Activated CD4-positive, alpha-beta T cell treated with anti-CD3 and anti-CD28 coated beads, Interleukin-2, amount 10 ng/mL, durations not matched to agents 24 days and 14 days (primary cell): ENCODE measurements around the gene BMPR1B. TPM values are rescaled to one million over a fixed set of nuclear protein-coding genes. Genes with fewer than 3 reads are reported as not detected.
"Not testable (repeated sequence)": the region's sequence is repeated elsewhere in the genome, so short reads cannot be mapped to it uniquely, and the experiment has no call there.

ENCODE experiments used
- DNase-seq: peaks from one replicate; pipeline ENCODE4 v3.0.0; 2022
- H3K27ac Mint-ChIP-seq: one replicate; pipeline ENCODE4 v1.8.0; 2022; ENCODE audit warnings: mild to moderate bottlenecking, mixed read lengths
- H3K27me3 Mint-ChIP-seq: one replicate; pipeline ENCODE4 v1.8.0; 2022; ENCODE audit warnings: mixed read lengths
- H3K36me3 Mint-ChIP-seq: one replicate; pipeline ENCODE4 v1.8.0; 2022; ENCODE audit warnings: low read depth, mild to moderate bottlenecking, mixed read lengths
- H3K4me1 Mint-ChIP-seq: one replicate; pipeline ENCODE4 v1.8.0; 2021; ENCODE audit warnings: mixed read lengths
- H3K4me3 Mint-ChIP-seq: one replicate; pipeline ENCODE4 v1.8.0; 2022; ENCODE audit warnings: mild to moderate bottlenecking, moderate library complexity, mixed read lengths
- H3K9me3 Mint-ChIP-seq: one replicate; pipeline ENCODE4 v1.8.0; 2021; ENCODE audit warnings: mixed read lengths
- intact Hi-C: fragments of 100-400 bp; cut with micrococcal nuclease; formaldehyde crosslinking; loops from one replicate; pipeline ENCODE4 v1.15.1; 2023
- total RNA-seq: library from RNA; stranded (reverse); gene quantifications from 2 replicates; pipeline ENCODE4 v1.2.3, GENCODE V29; 2022

The BMPR1B gene
- total RNA-seq, 1 donor from 2014 or later: not detected

GRCh38 chr4:95167805-95168204 is 410.1 kb downstream of the BMPR1B start:
- no peaks in the 10 kb centered on the region for H3K36me3 Mint-ChIP-seq
- no peaks in the 10 kb centered on the region for H3K4me1 Mint-ChIP-seq
- H3K27me3 Mint-ChIP-seq: peaks cover 17% of the 10 kb centered on the region
- no peak overlapping the region for H3K4me3 Mint-ChIP-seq
- intact Hi-C loops: no loop called here
- H3K9me3 Mint-ChIP-seq: no peaks in the 10 kb centered on the region
- H3K27ac Mint-ChIP-seq: no peak overlapping the region
- no peak for DNase-seq

- Mint-ChIP-seq H3K27ac (no peak overlapping the region), H3K36me3 (no peaks in the 10 kb centered on the region), H3K9me3 (no peaks in the 10 kb centered on the region), H3K4me1 (no peaks in the 10 kb centered on the region), H3K4me3 (no peak overlapping the region), H3K27me3 (peaks cover 11% of the 10 kb centered on the region)
- intact Hi-C loops: no loop called here
- DNase-seq: no peak
Observed at GRCh38 chr4:95170176-95170575, 412.4 kb downstream of the BMPR1B start.

GRCh38 chr4:95171377-95171776 is 413.6 kb downstream of the BMPR1B start:
- H3K27me3 Mint-ChIP-seq, H3K27ac Mint-ChIP-seq, H3K4me1 Mint-ChIP-seq, DNase-seq, H3K9me3 Mint-ChIP-seq, H3K4me3 Mint-ChIP-seq, H3K36me3 Mint-ChIP-seq, intact Hi-C loops: not testable (repeated sequence)

GRCh38 chr4:95178938-95179337 is 421.2 kb downstream of the BMPR1B start:
- DNase-seq: no peak
- Mint-ChIP-seq H3K4me1 (no peaks in the 10 kb centered on the region), H3K9me3 (no peaks in the 10 kb centered on the region), H3K36me3 (no peaks in the 10 kb centered on the region), H3K27ac (no peak overlapping the region), H3K27me3 (no peaks in the 10 kb centered on the region), H3K4me3 (no peak overlapping the region)
- intact Hi-C loops: no loop called here

- Mint-ChIP-seq H3K4me3 (no peak overlapping the region), H3K4me1 (no peaks in the 10 kb centered on the region), H3K9me3 (no peaks in the 10 kb centered on the region), H3K27me3 (no peaks in the 10 kb centered on the region), H3K27ac (no peak overlapping the region), H3K36me3 (no peaks in the 10 kb centered on the region)
- DNase-seq: no peak
- intact Hi-C loops: no loop called here
Observed at GRCh38 chr4:95180531-95181242, 422.9 kb downstream of the BMPR1B start.

- peak; percentile 65 for DNase-seq
Observed at GRCh38 chr4:95181243-95181995, 423.7 kb downstream of the BMPR1B start.

GRCh38 chr4:95181996-95182306 is 424.2 kb downstream of the BMPR1B start:
- intact Hi-C loops: no loop called here
- no peak for DNase-seq
- Mint-ChIP-seq H3K9me3 (no peaks in the 10 kb centered on the region), H3K36me3 (no peaks in the 10 kb centered on the region), H3K27me3 (no peaks in the 10 kb centered on the region), H3K4me3 (no peak overlapping the region), H3K27ac (no peak overlapping the region), H3K4me1 (no peaks in the 10 kb centered on the region)

More at GRCh38 chr4:95181243-95181995, 423.7 kb downstream of the BMPR1B start:
- Mint-ChIP-seq H3K36me3 (no peaks in the 10 kb centered on the region), H3K9me3 (no peaks in the 10 kb centered on the region), H3K27ac (no peak overlapping the region), H3K4me3 (no peak overlapping the region), H3K27me3 (no peaks in the 10 kb centered on the region), H3K4me1 (no peaks in the 10 kb centered on the region)
- intact Hi-C loops: no loop called here

- intact Hi-C loops: no loop called here
- no peak for DNase-seq
- no peaks in the 10 kb centered on the region for H3K36me3 Mint-ChIP-seq
- peaks cover 3% of the 10 kb centered on the region for H3K4me1 Mint-ChIP-seq
- H3K9me3 Mint-ChIP-seq: no peaks in the 10 kb centered on the region
- no peak overlapping the region for H3K27ac Mint-ChIP-seq
- H3K27me3 Mint-ChIP-seq: no peaks in the 10 kb centered on the region
- H3K4me3 Mint-ChIP-seq: no peak overlapping the region
Observed at GRCh38 chr4:95183656-95184408, 426.1 kb downstream of the BMPR1B start.

GRCh38 chr4:95186666-95187065 is 428.9 kb downstream of the BMPR1B start:
- H3K4me3 Mint-ChIP-seq: no peak overlapping the region
- H3K27me3 Mint-ChIP-seq: no peaks in the 10 kb centered on the region

GRCh38 chr4:95188701-95189370 is 431.1 kb downstream of the BMPR1B start:
- Mint-ChIP-seq H3K9me3 (no peaks in the 10 kb centered on the region), H3K4me1 (peaks cover 12% of the 10 kb centered on the region), H3K27me3 (no peaks in the 10 kb centered on the region), H3K27ac (no peak overlapping the region), H3K36me3 (no peaks in the 10 kb centered on the region), H3K4me3 (no peak overlapping the region)
- intact Hi-C loops: no loop called here
- DNase-seq: no peak

More at GRCh38 chr4:95186666-95187065, 428.9 kb downstream of the BMPR1B start:
- no peak for DNase-seq
- intact Hi-C loops: no loop called here
- H3K27ac Mint-ChIP-seq: no peak overlapping the region
- H3K36me3 Mint-ChIP-seq: no peaks in the 10 kb centered on the region
- peaks cover 9% of the 10 kb centered on the region for H3K4me1 Mint-ChIP-seq
- no peaks in the 10 kb centered on the region for H3K9me3 Mint-ChIP-seq

GRCh38 chr4:95190751-95191436 is 433.1 kb downstream of the BMPR1B start:
- no peak for DNase-seq
- H3K4me3 Mint-ChIP-seq: no peak overlapping the region
- H3K27ac Mint-ChIP-seq: no peak overlapping the region
- intact Hi-C loops: no loop called here
- peaks cover 15% of the 10 kb centered on the region for H3K4me1 Mint-ChIP-seq
- H3K9me3 Mint-ChIP-seq: no peaks in the 10 kb centered on the region
- H3K36me3 Mint-ChIP-seq: no peaks in the 10 kb centered on the region
- H3K27me3 Mint-ChIP-seq: no peaks in the 10 kb centered on the region

- Mint-ChIP-seq H3K9me3 (no peaks in the 10 kb centered on the region), H3K27ac (no peak overlapping the region), H3K36me3 (no peaks in the 10 kb centered on the region), H3K4me1 (peaks cover 15% of the 10 kb centered on the region), H3K27me3 (no peaks in the 10 kb centered on the region), H3K4me3 (no peak overlapping the region)
- no peak for DNase-seq
- intact Hi-C loops: no loop called here
Observed at GRCh38 chr4:95191537-95191936, 433.8 kb downstream of the BMPR1B start.

GRCh38 chr4:95193391-95194224 is 435.9 kb downstream of the BMPR1B start:
- intact Hi-C loops: no loop called here
- Mint-ChIP-seq H3K4me3 (no peak overlapping the region), H3K27me3 (no peaks in the 10 kb centered on the region), H3K36me3 (no peaks in the 10 kb centered on the region), H3K4me1 (peaks cover 14% of the 10 kb centered on the region), H3K27ac (no peak overlapping the region), H3K9me3 (no peaks in the 10 kb centered on the region)
- DNase-seq: no peak
